Fibroblast of pulmonary artery (primary cell): ENCODE measurements around the gene CR2.

ENCODE experiments used
- DNase-seq: peaks from one replicate; pipeline ENCODE4 v3.0.0-alpha.2; 2010; ENCODE audit warnings: low read depth
- H3K4me3 ChIP-seq: replicated peaks from 2 replicates; pipeline ENCODE4 v1.5.1; 2011; ENCODE audit warnings: low read depth, mild to moderate bottlenecking, control low read depth, low read length, moderate library complexity
- TF ChIP-seq, protein P1 (sequence below): IDR thresholded peaks from 2 replicates; pipeline ENCODE4 v1.5.1; 2011; ENCODE audit warnings: mild to moderate bottlenecking, control low read depth, low read length, inconsistent platforms; ENCODE audit errors: missing control alignments

Gene CR2

DNA sequence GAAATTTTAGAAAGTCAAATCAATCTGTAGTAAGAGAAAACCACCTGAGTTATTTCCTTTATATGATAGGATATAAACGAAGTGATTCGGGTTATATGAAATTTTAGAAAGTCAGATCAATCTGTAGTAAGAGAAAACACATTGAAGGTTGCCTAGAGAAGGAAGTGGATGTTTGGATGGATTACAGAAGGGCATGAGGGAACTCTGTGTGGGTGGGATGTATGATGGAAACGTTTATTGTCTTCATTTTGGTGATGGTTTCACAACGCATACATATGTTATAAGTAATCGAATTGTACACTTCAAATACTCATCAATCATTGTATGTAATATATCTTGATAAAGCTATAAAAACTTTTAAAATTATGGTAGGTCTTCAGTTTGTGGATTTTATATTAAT is 46.9 kb downstream of the CR2 start:
- DNase-seq: no peak
- TF ChIP-seq, protein P1, sequence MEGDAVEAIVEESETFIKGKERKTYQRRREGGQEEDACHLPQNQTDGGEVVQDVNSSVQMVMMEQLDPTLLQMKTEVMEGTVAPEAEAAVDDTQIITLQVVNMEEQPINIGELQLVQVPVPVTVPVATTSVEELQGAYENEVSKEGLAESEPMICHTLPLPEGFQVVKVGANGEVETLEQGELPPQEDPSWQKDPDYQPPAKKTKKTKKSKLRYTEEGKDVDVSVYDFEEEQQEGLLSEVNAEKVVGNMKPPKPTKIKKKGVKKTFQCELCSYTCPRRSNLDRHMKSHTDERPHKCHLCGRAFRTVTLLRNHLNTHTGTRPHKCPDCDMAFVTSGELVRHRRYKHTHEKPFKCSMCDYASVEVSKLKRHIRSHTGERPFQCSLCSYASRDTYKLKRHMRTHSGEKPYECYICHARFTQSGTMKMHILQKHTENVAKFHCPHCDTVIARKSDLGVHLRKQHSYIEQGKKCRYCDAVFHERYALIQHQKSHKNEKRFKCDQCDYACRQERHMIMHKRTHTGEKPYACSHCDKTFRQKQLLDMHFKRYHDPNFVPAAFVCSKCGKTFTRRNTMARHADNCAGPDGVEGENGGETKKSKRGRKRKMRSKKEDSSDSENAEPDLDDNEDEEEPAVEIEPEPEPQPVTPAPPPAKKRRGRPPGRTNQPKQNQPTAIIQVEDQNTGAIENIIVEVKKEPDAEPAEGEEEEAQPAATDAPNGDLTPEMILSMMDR: no peak
- no peak overlapping the region for H3K4me3 ChIP-seq

DNA sequence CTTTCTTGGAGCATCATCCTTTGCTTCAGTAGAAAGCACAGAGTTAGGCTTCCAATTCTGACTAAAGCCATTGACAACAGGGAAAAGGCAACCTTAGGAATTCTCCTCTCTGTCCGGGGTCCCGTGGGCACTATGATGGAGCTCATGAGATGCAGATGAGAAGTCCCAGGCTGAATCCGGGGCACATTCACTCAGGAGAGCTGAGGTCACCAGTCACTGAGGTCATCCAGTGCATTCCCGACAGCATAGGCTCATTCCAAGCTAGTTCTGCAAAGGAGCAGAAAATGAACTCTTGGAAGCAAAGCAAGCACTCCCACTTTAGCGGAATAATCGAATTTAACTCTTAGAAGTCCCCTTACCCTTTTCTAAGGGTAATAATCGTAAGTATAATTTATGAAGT is 48.6 kb downstream of the CR2 start:
- TF ChIP-seq, protein P1: no peak
- H3K4me3 ChIP-seq: no peak overlapping the region
- no peak for DNase-seq

DNA sequence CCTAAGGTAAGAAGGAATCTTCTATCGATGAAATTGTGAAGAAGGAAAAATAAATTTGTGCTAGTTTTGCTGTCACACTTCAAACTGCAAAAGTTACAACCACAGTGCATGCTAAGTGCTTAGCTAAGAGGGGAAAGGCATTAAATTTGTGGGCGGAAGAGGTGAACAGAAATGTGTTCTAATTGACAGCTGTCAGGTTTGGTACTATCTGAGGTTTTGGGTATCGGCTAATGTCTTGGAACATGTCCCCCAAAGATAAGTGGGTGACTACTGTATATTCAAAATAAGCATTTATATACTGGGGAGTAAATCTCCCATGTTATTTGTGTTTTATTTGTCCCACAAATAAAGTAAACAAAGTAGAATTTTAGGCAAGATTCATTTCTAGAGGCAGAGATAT is 49.8 kb downstream of the CR2 start:
- no peak for DNase-seq
- TF ChIP-seq, protein P1: no peak
- no peak overlapping the region for H3K4me3 ChIP-seq

DNA sequence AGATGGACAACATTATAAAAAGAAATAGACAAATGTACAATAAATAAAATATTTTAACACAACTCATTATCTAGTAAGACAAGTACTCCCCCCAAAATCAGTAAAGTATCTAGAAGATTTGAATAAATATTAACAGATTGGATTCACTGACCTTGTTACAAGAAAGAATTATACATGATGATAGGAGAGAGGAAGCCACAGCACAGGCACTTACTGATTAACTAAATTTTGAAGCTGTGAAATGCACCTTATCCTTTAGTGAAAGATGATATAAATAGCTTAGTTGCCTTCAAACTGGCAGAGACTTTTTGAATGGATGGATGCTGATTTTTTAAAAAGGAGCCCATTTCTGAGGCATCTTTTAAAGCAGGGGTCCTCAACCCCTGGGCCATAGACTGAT is 50.3 kb downstream of the CR2 start:
- H3K4me3 ChIP-seq: no peak overlapping the region
- no peak for DNase-seq
- TF ChIP-seq, protein P1: no peak

DNA sequence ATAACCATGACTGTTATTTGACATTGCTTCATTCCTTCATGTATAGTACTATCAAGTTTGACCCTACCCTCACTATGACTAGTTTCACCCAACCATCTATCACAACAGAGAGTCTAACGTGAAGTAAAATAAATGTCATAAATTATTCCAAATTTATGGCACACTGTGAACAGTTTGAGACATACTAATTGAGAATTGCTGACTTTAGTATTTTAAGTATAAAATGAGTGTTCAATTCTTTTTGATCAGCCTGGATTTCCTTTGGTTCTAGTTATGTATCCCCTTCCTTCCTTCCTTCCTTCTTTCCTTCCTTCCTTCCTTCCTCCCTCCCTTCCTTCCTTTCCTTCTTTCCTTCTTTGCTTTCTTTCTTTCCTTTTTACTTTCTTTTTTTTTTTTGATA is 56.3 kb downstream of the CR2 start:
- TF ChIP-seq, protein P1: no peak
- H3K4me3 ChIP-seq: no peak overlapping the region
- DNase-seq: no peak

DNA sequence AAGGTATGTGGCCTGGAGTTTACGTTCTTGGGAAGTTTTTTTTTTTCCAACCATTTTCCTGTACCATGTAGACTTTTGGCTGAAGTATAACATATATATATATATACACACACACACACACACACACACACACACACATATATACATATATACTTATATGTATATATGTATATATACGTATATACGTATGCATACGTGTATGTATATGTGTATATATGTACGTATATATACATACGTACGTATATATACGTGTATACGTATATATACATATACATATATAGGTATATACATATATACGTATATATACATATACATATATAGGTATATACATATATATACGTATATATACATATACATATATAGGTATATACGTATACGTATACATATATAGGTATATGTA is 60.8 kb downstream of the CR2 start:
- H3K4me3 ChIP-seq: no peak overlapping the region
- DNase-seq: no peak
- TF ChIP-seq, protein P1: no peak

DNA sequence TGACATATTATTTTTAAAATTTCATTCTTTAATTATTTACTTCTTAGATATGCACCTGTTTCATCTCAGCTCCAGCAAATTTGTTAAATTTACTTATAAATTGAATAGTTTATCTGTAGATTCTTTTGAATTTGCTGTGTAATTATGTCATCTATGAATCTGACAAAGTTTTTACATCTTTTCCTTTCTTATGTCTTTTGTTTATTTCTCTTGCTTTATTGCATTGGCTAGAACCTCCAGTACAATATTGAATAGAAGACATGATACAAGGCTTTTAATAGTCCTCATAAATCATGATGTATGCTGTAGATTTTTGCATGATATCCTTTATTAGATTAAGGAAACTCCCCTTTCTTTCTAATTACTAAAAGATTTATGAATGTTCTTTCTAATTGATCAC is 62.6 kb downstream of the CR2 start:
- DNase-seq: no peak
- TF ChIP-seq, protein P1: no peak
- H3K4me3 ChIP-seq: no peak overlapping the region
